Measurements from ENCODE around the gene SMIM13.

Gene SMIM13

GRCh38 chr6:11129908-11130565 lies 36.4 kb downstream of the SMIM13 start:
- no peaks in the 10 kb centered on the region for H3K4me1 ChIP-seq (ENCODE audit: control insufficient read depth, insufficient read depth, low read length)
- no peak overlapping the region for H3K9ac ChIP-seq (ENCODE audit: low read length)
- H3K36me3 ChIP-seq (ENCODE audit: control insufficient read depth, insufficient read depth, low read length): no peaks in the 10 kb centered on the region
- no peaks in the 10 kb centered on the region for H3K9me3 ChIP-seq (ENCODE audit: control insufficient read depth, low read length)
- no peak overlapping the region for H3K4me3 ChIP-seq (ENCODE audit: low read length)
- no peaks in the 10 kb centered on the region for H3K27me3 ChIP-seq (ENCODE audit: control insufficient read depth, insufficient read depth, low read length)

DNA sequence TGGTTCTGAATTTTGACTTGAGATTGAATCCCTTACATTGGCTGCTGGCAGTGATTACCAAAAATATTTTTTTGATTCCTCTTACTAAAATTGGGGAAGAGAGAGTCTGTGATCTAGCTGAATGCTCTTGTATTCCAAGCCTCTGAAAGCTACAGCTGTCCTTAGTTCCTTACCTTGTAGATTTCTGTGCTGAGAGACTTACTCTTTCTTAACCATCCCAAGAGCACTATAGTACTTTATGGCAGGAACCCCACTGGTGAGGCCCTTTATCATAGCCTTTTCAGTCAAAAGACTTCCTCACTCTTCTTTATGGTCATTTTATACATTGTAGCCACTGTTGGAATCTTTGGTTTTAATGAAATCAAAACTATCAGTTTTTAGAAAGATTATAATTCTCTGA lies 37.0 kb downstream of the SMIM13 start:
- no peaks in the 10 kb centered on the region for H3K36me3 ChIP-seq (ENCODE audit: control insufficient read depth, insufficient read depth, low read length)
- H3K9me3 ChIP-seq (ENCODE audit: control insufficient read depth, low read length): no peaks in the 10 kb centered on the region
- no peak overlapping the region for H3K9ac ChIP-seq (ENCODE audit: low read length)
- H3K27me3 ChIP-seq (ENCODE audit: control insufficient read depth, insufficient read depth, low read length): no peaks in the 10 kb centered on the region
- no peaks in the 10 kb centered on the region for H3K4me1 ChIP-seq (ENCODE audit: control insufficient read depth, insufficient read depth, low read length)
- no peak overlapping the region for H3K4me3 ChIP-seq (ENCODE audit: low read length)

DNA sequence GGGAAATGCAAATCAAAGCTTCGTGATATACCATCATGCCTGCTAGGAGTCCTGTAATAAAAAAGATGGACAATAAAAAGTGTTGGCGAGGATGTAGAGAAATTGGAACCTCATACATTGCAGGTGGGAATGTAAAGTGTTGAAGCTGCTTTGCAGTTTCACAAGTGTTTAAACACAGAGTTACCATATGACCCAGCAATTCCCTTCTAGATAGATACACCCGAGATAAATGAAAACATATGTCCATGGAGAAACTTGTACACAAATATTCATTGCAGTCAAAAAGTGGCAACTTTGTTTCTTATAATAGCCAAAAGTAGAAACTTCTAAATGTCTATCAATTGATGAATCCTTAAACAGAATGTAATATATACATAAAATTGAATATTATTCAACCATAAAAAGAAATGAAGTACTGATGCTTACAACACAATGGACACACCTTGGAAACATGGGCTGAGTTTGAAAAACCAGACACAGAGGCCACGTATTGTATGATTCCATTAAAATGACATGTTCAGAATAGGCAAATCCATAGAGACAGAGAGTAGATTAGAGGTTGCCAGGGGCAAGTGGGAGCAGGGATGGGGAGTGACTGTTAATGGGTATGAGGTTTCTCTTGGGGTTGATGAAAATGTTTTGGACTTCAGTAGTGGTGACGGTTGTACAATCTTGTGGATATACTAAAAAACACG lies 38.7 kb downstream of the SMIM13 start:
- no peaks in the 10 kb centered on the region for H3K36me3 ChIP-seq (ENCODE audit: control insufficient read depth, insufficient read depth, low read length)
- no peaks in the 10 kb centered on the region for H3K27me3 ChIP-seq (ENCODE audit: control insufficient read depth, insufficient read depth, low read length)
- no peaks in the 10 kb centered on the region for H3K9me3 ChIP-seq (ENCODE audit: control insufficient read depth, low read length)
- no peak overlapping the region for H3K9ac ChIP-seq (ENCODE audit: low read length)
- no peak overlapping the region for H3K4me3 ChIP-seq (ENCODE audit: low read length)
- no peaks in the 10 kb centered on the region for H3K4me1 ChIP-seq (ENCODE audit: control insufficient read depth, insufficient read depth, low read length)

DNA sequence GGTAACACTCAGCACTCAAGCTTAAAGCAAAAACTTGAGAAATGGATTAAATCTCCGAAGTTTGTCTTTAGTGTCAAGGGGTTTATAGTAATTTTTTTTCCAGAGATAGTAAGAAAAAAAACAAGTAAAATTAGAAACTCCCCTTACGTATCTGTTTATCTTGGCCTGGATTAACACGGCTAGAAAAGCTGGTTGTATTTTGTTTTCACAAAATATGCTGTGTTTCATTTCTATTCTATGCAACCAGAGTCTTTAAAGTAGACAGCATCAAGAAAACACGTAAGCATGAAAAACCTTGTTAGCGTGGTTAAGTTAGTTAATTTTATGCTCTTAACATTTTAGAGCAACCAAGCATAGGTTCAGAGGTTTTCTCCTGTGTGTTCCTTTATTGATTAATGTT lies 39.6 kb downstream of the SMIM13 start:
- Histone ChIP-seq H3K36me3 (ENCODE audit: control insufficient read depth, insufficient read depth, low read length) (no peaks in the 10 kb centered on the region), H3K4me3 (ENCODE audit: low read length) (no peak overlapping the region), H3K4me1 (ENCODE audit: control insufficient read depth, insufficient read depth, low read length) (no peaks in the 10 kb centered on the region), H3K9ac (ENCODE audit: low read length) (no peak overlapping the region), H3K27me3 (ENCODE audit: control insufficient read depth, insufficient read depth, low read length) (no peaks in the 10 kb centered on the region), H3K9me3 (ENCODE audit: control insufficient read depth, low read length) (no peaks in the 10 kb centered on the region)

GRCh38 chr6:11136809-11137208 lies 43.2 kb downstream of the SMIM13 start:
- no peaks in the 10 kb centered on the region for H3K27me3 ChIP-seq (ENCODE audit: control insufficient read depth, insufficient read depth, low read length)
- no peaks in the 10 kb centered on the region for H3K4me1 ChIP-seq (ENCODE audit: control insufficient read depth, insufficient read depth, low read length)
- H3K36me3 ChIP-seq (ENCODE audit: control insufficient read depth, insufficient read depth, low read length): no peaks in the 10 kb centered on the region
- no peaks in the 10 kb centered on the region for H3K9me3 ChIP-seq (ENCODE audit: control insufficient read depth, low read length)
- no peak overlapping the region for H3K4me3 ChIP-seq (ENCODE audit: low read length)
- no peak overlapping the region for H3K9ac ChIP-seq (ENCODE audit: low read length)

DNA sequence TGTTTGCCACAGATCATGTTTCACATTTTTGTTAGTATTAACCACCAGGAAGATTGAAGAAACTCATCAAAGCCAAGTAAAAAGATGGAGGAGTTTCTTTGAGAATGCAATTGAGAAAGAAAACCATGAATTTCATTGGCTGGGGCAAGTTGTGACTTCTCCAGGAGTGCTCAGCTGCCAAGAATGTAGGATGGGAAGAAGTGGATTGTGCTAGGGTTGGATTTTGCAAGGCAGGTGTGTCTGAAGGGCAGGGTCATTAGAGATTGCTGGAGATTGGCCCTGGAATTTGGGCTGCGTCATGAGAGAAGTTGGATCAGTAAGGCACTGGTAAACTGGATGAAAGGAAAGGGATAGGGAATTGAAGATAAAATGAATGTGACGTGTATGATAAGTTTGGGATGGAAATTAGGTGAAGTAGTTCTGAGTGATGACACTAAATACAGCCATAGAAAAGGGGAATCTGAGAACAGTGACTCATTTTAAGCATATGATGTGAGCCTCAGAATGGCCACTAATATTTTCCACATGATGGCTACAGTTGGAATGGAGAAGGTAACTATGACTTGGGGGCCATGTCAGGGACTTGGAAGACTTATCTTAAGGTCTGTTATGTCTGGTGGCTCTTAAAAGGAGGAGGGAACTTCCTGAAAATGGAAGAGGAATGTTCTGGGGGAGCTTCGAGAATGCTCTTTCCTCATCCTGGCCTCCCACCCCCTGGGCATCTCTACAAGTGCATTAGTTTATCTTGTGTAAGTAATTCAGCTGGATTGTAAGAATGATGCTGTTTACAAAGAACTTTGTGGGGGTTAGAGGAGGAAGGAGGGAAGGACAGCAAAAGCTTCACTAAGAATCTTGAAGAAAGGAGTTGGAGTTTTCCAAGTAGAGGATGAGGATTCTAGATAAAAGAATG lies 45.7 kb downstream of the SMIM13 start:
- Histone ChIP-seq H3K36me3 (ENCODE audit: control insufficient read depth, insufficient read depth, low read length) (no peaks in the 10 kb centered on the region), H3K27me3 (ENCODE audit: control insufficient read depth, insufficient read depth, low read length) (no peaks in the 10 kb centered on the region), H3K9ac (ENCODE audit: low read length) (no peak overlapping the region), H3K9me3 (ENCODE audit: control insufficient read depth, low read length) (no peaks in the 10 kb centered on the region), H3K4me3 (ENCODE audit: low read length) (no peak overlapping the region), H3K4me1 (ENCODE audit: control insufficient read depth, insufficient read depth, low read length) (peaks cover 7% of the 10 kb centered on the region)

DNA sequence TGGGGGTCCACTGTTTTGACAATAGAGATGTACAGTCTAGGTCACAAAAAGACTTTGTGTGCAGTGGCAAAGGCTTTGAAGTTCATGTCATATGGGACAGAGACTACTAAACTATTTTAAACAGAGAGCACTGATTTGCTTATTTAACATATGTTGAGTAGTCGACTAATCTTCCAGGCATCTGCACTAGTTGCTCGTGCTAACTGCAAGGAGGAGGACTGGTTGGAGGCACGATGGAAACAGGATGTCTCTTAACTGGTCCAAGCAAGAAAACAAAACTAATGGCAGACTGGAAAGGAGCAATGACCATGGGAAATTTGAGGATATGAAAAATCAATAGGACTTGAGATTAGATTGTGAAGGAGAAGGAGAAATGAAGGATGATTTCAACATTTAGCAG lies 46.4 kb downstream of the SMIM13 start:
- no peak overlapping the region for H3K4me3 ChIP-seq (ENCODE audit: low read length)
- peaks cover 7% of the 10 kb centered on the region for H3K4me1 ChIP-seq (ENCODE audit: control insufficient read depth, insufficient read depth, low read length)
- no peaks in the 10 kb centered on the region for H3K27me3 ChIP-seq (ENCODE audit: control insufficient read depth, insufficient read depth, low read length)
- no peak overlapping the region for H3K9ac ChIP-seq (ENCODE audit: low read length)
- H3K9me3 ChIP-seq (ENCODE audit: control insufficient read depth, low read length): no peaks in the 10 kb centered on the region
- H3K36me3 ChIP-seq (ENCODE audit: control insufficient read depth, insufficient read depth, low read length): no peaks in the 10 kb centered on the region

DNA sequence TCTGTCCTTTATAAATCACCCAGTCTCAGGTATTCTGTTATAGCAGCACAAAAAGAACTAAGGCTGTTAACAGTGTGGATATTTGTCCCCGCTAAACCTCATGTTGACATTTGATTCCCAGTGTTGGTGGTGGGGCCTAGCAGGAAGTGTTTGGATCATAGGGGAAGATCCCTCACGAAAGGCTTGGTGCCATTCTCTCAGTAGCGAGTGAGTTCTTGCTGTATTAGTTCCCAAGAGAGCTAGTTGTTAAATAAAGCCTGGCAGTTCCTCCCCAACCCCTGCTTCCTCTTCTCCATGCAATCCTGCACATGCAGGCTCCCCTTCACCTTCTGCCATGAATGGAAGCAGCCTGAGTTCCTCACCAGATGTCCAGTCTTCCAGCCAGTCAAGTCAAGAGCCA lies 47.7 kb downstream of the SMIM13 start:
- Histone ChIP-seq H3K4me3 (ENCODE audit: low read length) (no peak overlapping the region), H3K4me1 (ENCODE audit: control insufficient read depth, insufficient read depth, low read length) (peaks cover 7% of the 10 kb centered on the region), H3K36me3 (ENCODE audit: control insufficient read depth, insufficient read depth, low read length) (no peaks in the 10 kb centered on the region), H3K9ac (ENCODE audit: low read length) (no peak overlapping the region), H3K9me3 (ENCODE audit: control insufficient read depth, low read length) (no peaks in the 10 kb centered on the region), H3K27me3 (ENCODE audit: control insufficient read depth, insufficient read depth, low read length) (no peaks in the 10 kb centered on the region)

GRCh38 chr6:11142296-11143027 lies 48.8 kb downstream of the SMIM13 start:
- H3K9me3 ChIP-seq (ENCODE audit: control insufficient read depth, low read length): no peaks in the 10 kb centered on the region

DNA sequence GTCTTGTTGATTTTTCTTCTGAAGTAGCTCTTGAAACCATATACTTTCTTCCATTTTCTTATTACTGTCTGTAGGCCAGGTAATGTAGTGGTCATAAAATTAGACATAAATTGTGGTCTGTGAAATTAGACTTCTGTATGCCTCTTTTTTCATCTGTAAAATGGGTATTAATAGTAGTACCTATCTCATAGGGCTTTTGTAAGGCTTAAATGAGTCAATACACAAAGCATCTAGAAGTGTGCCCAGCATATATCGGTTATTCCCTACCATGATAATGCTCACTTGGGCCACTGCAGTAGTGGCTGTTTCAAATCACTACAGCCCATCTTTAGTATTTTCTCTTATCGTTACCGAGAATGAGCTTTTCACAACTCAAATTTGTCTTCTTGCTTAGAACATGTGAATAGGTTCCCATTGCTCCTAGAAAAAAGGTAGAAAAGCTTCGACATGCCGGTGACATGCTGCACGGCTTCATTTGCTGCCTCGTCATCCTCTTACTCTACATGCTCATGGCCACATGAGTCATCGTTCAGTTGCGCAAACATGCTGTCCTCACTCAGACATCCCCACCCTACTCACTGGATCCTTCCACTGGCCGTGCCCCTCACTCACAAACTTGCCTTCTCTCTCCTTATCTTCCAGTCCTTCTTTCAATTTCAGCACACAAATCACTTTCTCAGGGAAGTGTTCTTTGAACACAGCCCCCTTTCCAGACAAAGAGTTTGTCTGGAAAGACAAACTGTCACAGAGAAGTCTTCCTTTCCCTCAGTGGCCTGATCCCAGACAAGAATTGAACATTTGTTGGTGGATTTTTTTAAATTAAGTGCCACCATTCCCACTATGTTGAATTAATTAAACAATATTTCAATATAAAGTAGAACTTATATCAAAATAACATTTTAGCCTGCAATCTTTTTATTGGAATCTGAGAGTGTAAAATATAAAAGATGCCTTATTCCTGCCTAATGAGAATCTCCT lies 50.0 kb downstream of the SMIM13 start:
- H3K4me1 ChIP-seq (ENCODE audit: control insufficient read depth, insufficient read depth, low read length): peaks cover 7% of the 10 kb centered on the region
- no peak overlapping the region for H3K4me3 ChIP-seq (ENCODE audit: low read length)
- H3K9me3 ChIP-seq (ENCODE audit: control insufficient read depth, low read length): no peaks in the 10 kb centered on the region
- no peaks in the 10 kb centered on the region for H3K36me3 ChIP-seq (ENCODE audit: control insufficient read depth, insufficient read depth, low read length)
- no peak overlapping the region for H3K9ac ChIP-seq (ENCODE audit: low read length)
- no peaks in the 10 kb centered on the region for H3K27me3 ChIP-seq (ENCODE audit: control insufficient read depth, insufficient read depth, low read length)

More at GRCh38 chr6:11142296-11143027, 48.8 kb downstream of the SMIM13 start:
- Histone ChIP-seq H3K36me3 (ENCODE audit: control insufficient read depth, insufficient read depth, low read length) (no peaks in the 10 kb centered on the region), H3K27me3 (ENCODE audit: control insufficient read depth, insufficient read depth, low read length) (no peaks in the 10 kb centered on the region), H3K4me1 (ENCODE audit: control insufficient read depth, insufficient read depth, low read length) (peaks cover 7% of the 10 kb centered on the region), H3K9ac (ENCODE audit: low read length) (no peak overlapping the region), H3K4me3 (ENCODE audit: low read length) (no peak overlapping the region)

- Histone ChIP-seq H3K27me3 (ENCODE audit: control insufficient read depth, insufficient read depth, low read length) (no peaks in the 10 kb centered on the region), H3K4me3 (ENCODE audit: low read length) (no peak overlapping the region), H3K4me1 (ENCODE audit: control insufficient read depth, insufficient read depth, low read length) (peaks cover 7% of the 10 kb centered on the region)
Measured at GRCh38 chr6:11144393-11144851, 50.8 kb downstream of the SMIM13 start.

More at GRCh38 chr6:11144393-11144851, 50.8 kb downstream of the SMIM13 start:
- Histone ChIP-seq H3K9ac (ENCODE audit: low read length) (no peak overlapping the region), H3K36me3 (ENCODE audit: control insufficient read depth, insufficient read depth, low read length) (no peaks in the 10 kb centered on the region), H3K9me3 (ENCODE audit: control insufficient read depth, low read length) (no peaks in the 10 kb centered on the region)

All from mucosa of stomach (tissue), 1 donor.